HG03565 (cell line): Measurements from ENCODE around the gene COL6A5.
"Not testable (repeated sequence)": the region's sequence is repeated elsewhere in the genome, so short reads cannot be mapped to it uniquely, and the experiment has no call there.

Source experiments
- ATAC-seq: cut with Tn5 transposase; IDR thresholded peaks from one replicate; pipeline ENCODE4 v1.9.1; 2021; ENCODE audit warnings: mild to moderate bottlenecking, moderate library complexity; ENCODE audit not compliant: unreplicated experiment

Gene COL6A5

DNA sequence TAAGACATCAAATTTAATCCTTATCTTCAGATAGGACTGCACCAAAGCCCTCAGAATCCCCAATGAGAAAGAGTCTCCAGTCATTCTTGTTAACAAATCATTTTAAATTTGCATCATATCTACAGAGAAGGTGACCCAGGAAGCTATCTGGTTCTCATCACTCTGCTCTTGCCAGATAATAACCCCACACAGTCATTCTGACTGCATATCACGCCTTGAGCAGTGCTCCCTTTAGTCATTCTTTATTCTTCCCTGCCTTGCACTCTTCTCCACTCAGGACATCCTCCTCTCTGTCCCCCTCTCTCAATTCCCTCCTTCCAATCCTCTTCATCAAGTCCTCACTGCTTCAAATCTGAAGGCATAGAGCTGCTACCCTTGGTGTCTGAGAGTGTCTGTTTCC, 87.8 kb downstream of the COL6A5 start:
- ATAC-seq, result no peak

GRCh38 chr3:130442284-130442683, 96.8 kb downstream of the COL6A5 start:
- no peak for ATAC-seq

DNA sequence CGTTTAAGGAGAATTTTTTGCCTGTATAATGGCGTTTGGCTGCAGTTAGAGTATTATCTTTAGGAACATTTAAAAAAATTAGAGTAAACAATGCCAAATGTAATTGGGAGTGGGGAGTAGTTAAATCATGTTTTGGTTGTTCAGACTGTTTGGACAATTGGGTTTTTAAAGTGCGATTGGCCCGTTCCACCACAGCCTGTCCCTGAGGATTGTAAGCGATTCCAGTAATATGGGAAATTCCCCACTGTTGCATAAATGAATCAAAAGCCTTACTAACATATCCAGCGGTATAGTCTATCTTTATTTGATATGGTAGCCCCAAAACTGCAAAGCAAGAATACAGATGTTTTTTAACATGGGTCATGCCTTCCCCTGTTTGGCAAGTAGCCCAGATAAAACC, 101.4 kb downstream of the COL6A5 start:
- not testable (repeated sequence) for ATAC-seq

- not testable (repeated sequence) for ATAC-seq
These were observed 102.7 kb downstream of the COL6A5 start for GRCh38 chr3:130448155-130448554.

- no peak for ATAC-seq
These were observed 111.1 kb downstream of the COL6A5 start for GRCh38 chr3:130456540-130456939.

- no peak for ATAC-seq
These were observed 112.2 kb downstream of the COL6A5 start for GRCh38 chr3:130457671-130458070.

DNA sequence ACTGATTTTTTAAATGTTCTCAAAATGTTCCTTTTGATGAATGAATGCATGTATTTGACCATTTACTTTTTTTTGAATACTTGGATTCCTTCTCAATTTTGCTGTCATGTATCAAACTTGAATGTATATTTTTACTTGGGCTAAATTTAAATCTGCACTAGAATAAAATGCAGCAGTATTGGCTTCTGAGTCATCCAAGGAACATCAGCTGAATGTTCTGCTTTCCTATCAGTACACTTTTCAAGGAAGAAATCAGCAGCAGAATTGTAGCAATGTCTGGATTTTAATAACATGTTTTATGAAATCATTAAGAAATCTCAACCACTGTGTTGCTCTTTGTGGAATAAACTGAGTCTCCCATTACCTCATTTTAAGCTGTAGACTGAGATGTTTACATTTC, 114.5 kb downstream of the COL6A5 start:
- ATAC-seq, result no peak

DNA sequence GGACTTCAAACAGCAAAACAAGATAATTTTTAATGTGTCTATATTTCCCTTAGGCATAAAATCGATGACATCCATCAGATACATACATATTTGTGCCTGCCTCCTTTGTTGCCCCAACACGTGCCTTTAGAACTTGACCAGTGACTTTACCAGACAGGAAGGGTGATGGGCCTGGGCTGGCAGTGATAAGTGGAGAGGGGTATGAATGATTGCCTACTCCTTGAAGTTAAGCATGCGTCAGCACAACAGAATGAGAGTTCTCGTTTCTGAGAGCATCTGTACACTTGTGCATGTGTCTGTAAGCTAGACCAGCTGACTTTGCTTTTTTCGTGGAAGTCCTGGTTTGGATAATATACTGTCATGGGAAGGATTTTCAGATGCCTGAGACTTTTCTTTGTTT, 116.6 kb downstream of the COL6A5 start:
- ATAC-seq, result no peak

GRCh38 chr3:130463221-130463620, 117.7 kb downstream of the COL6A5 start:
- ATAC-seq, result no peak

DNA sequence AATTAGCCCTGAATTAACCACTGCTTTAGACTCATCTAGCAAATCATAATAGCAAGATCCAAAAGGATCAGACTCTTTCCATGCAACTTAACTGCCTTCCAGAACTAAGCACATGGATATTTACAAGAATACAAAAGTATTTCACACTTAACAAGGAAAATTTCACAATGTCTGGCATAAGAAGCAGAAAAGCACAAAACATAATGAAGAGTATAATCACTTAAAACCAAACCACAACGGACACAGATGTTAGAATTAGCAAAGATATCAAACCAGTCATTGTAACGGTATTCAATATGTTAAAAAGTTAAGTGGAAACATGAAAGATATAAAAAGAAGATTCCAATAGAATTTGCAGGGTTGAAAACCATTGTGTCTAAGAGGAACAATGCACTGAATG, 120.0 kb downstream of the COL6A5 start:
- no peak for ATAC-seq

DNA sequence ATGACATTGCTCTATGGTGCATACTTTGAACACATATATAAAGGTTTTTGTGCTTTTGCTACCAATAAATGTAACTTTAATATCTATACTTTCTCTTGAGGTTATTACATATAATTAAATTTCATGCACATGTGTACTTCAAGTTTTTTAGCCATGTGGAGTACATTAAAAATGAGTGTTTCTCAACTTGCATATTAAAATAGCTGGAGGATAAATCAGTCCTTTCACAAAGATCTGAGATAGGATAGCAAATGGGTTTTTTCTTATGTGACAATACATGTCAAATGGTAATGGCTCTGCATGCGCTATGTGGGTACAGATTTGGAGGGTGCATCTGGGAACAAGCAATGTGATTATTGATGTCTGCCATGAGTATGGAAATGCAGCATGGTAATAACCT, 122.8 kb downstream of the COL6A5 start:
- no peak for ATAC-seq

- no peak for ATAC-seq
These were observed 124.7 kb downstream of the COL6A5 start for GRCh38 chr3:130470126-130470525.

GRCh38 chr3:130473416-130473815, 127.9 kb downstream of the COL6A5 start:
- ATAC-seq, result no peak

DNA sequence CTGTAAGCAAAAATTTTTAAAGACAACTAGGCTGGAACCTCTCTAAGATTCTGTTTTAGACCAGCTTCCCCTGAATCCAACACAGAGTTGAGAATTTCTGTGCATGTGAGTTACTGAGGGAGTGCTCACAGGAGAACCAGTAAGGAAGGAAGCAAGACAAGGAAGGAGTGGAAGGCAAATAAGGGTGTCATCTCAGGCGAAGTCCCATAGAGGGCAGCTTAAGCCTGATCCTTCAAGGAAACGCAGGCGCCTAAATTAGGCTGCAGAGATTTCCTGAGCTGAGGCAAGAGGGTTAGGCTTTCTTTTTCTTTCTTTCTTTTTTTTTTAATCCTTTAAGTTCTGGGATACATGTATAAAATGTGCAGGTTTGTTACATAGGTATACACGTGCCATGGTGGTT, 135.3 kb downstream of the COL6A5 start:
- no peak for ATAC-seq

GRCh38 chr3:130488288-130488687, 142.8 kb downstream of the COL6A5 start:
- ATAC-seq, result no peak

GRCh38 chr3:130488769-130489450, 143.4 kb downstream of the COL6A5 start:
- no peak for ATAC-seq

- no peak for ATAC-seq
These were observed 144.8 kb downstream of the COL6A5 start for GRCh38 chr3:130490241-130490640.

- ATAC-seq, result no peak
These were observed 146.0 kb downstream of the COL6A5 start for GRCh38 chr3:130491431-130491830.

- no peak for ATAC-seq
These were observed 159.2 kb downstream of the COL6A5 start for GRCh38 chr3:130504701-130505100.

GRCh38 chr3:130506031-130506430, 160.6 kb downstream of the COL6A5 start:
- no peak for ATAC-seq

GRCh38 chr3:130507746-130508145, 162.3 kb downstream of the COL6A5 start:
- no peak for ATAC-seq

GRCh38 chr3:130509008-130509407, 163.5 kb downstream of the COL6A5 start:
- ATAC-seq, result no peak

DNA sequence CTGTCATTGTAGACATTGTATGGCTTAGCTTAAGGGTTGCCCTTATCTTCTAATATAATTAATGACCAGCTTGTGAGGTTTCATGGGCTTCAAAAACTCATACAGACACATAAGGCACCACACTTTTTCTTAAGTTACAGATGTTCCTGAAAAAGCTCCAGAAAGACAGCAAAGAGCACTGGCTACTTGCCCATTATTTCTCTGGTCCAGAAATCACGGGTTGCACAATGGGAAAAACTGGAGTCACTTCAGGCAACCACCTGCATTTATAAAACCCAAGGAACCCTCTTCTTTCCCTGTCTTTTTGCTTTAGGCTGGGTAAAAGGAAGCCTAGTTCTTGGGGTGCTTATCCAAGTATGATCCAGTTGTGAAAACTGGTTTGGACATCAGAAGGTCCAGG, 169.2 kb downstream of the COL6A5 start:
- ATAC-seq, result no peak
